HT1080 (cell line): Measurements from ENCODE around the gene LAMP1. TPM values are rescaled to one million over a fixed set of nuclear protein-coding genes. Genes with fewer than 3 reads are reported as not detected.
"Not testable (repeated sequence)": the region's sequence is repeated elsewhere in the genome, so short reads cannot be mapped to it uniquely, and the experiment has no call there.

Experiments
- DNase-seq: peaks from one replicate; pipeline ENCODE4 v3.0.0-alpha.2; 2015; ENCODE audit warnings: low read depth
- total RNA-seq: library from RNA; depleted of rRNA; stranded (reverse); fragments of >200 nt; shearing (Covaris generic); gene quantifications from 2 replicates; pipeline ENCODE4 v1.2.3, GENCODE V29; 2014

The LAMP1 gene
- total RNA-seq, 1 experiment from 2014 or later, result 175 TPM

GRCh38 chr13:113297370-113298042 is 467 bp downstream of the LAMP1 start:
- no peak for DNase-seq

DNA sequence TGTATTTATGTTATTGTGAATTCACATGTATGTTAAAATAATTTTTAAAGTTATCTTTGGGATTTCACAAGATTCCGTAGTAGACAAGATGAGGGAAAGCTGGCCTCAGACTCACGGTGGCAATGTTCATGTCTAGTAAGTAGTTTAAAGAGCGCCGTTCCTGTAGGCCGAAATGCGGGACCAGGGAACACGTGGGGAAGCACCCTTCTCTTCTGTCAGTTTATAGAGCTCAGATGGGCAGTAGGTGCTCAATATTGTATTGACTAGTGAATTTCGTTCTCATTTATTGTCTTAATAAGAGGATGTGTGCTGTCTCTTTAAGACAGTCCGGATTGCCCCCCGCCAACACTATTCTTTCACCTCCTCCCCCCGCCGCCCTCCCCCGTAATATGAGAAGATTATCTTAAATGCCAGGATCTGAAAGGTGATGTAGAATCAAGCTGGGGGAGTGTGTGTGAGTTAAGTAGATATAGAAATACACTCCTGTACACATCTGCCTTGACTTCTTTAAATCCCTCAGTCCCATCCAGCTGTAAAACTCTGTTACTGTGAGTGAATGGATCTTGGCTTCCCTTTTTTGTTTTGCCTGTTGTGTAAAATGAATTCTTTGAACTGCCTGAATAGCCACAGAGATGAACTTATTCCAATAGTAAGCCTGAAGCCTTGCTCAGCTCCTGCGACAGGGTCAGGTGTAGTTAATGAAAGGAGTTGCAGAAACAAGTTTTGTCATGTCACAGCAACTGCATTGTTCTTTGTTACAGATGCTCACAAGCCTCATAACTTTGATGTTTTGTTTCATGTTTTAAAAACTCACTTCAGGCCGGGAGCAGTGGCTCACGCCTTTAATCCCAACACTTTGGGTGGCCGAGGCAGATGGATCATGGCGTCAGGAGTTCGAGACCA is 1.3 kb downstream of the LAMP1 start:
- no peak for DNase-seq

GRCh38 chr13:113299951-113300350 is 2.9 kb downstream of the LAMP1 start:
- no peak for DNase-seq

- DNase-seq, result no peak
These were observed 5.9 kb downstream of the LAMP1 start for GRCh38 chr13:113302986-113303385.

DNA sequence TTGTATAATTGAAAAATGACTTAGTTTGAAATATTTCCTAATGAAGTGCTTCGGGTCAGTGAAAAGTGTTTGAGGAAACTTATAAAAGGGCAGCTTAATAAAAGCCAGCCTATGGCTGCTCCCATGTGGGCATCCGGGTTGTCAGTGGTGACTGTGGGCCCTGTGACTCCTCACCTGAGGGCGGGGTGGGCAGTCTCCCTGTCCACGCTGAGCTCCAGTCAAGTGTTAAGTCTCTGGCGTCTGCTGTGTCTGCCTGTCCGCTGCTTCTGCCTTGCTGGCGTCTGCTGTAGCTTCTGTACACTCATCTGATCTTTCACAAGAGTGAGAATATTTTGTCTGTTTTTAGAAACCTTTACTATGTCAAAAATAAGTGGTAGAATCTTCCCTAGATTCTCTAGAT is 7.1 kb downstream of the LAMP1 start:
- DNase-seq, result no peak

DNA sequence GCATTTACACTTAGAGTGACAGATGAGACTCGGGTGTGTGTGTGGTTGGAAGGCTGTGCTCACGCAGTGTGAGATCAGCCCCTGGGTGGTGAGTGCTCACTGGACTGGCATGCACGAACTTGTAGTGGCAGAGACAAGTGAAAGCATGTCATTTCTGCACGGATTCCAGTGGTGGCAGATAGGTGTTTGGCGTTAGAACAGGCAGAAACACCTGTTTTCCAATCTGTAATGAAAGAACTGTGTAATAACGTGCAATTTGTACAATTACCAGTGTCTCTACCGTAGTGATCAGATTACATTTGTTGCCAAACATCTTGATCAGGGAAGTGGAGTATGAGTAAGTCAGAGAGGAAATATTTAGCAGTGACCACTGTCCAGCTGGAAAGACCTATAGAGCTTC is 8.2 kb downstream of the LAMP1 start:
- DNase-seq, result peak; percentile 52

GRCh38 chr13:113307491-113307890 is 10.5 kb downstream of the LAMP1 start:
- DNase-seq, result no peak

GRCh38 chr13:113309473-113309872 is 12.4 kb downstream of the LAMP1 start:
- no peak for DNase-seq

- DNase-seq, result not testable (repeated sequence)
These were observed 17.1 kb downstream of the LAMP1 start for GRCh38 chr13:113314112-113314511.

- DNase-seq, result not testable (repeated sequence)
These were observed 17.9 kb downstream of the LAMP1 start for GRCh38 chr13:113314895-113315470.

DNA sequence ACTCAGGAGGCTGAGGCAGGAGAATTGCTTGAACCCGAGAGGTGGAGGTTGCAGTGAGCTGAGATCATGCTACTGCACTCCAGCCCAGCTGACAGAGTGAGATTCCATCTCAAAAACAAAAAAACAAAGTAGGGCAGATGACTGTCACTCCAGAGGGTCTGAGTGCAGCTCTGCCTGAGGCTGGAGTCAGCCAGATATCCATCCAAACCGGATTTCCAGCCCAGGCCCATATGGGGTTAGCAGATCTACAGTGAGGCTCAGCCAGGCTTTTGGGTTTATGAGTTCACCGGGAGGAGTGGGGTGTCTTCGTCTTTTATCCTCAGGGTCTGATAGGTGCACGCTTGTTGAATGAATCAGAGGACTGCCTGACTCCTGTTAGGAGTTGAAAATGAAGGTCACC is 19.0 kb downstream of the LAMP1 start:
- no peak for DNase-seq

DNA sequence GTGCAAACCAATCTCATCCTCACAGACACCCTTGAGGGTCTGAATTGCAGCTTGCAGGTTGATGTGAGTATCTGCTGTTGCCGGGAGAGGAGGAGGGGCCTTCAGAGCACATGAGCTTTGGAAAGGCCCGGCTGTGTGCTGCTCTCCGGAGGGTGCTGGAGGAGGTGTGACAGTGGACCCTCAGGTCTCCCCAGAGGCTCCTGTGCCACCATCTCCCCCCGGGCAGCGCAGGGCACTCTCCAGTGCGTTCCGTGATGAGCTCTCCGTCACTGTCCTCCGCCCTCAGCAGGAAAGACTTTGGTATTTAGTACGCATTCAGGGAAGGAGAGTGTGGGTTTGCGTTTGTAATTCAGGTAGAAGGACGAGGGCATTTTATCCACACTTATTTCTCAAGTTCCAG is 20.0 kb downstream of the LAMP1 start:
- DNase-seq, result no peak

GRCh38 chr13:113318956-113319355 is 21.9 kb downstream of the LAMP1 start:
- no peak for DNase-seq

- DNase-seq, result no peak
These were observed 22.3 kb downstream of the LAMP1 start for GRCh38 chr13:113319371-113319770.

DNA sequence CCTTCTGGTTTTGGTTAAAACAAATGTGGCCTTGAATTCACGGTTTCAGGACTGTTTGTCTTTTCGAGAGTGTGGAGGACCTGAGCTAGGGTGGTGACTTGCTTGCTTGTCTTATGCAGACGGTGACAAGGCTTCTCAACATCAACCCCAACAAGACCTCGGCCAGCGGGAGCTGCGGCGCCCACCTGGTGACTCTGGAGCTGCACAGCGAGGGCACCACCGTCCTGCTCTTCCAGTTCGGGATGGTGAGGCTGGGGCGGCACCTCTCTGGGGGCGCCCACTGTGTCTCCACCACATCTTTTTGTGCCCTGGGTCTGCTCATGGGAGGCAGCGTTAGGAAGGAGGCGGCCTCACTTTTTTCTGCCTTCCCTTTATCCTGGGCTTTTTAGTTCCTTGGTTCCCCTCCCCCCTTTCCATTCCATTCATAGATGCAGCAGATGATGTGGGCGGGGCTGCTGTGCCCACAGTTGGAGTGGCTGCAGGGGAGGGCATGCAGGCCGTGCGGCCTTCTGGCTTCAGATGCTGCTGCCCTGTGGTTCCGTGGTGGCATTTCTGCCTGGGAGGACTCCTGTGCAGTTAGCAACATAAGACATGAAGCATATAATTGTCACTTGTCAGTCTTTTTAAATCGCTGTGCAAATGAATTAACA is 23.3 kb downstream of the LAMP1 start:
- DNase-seq, result no peak

DNA sequence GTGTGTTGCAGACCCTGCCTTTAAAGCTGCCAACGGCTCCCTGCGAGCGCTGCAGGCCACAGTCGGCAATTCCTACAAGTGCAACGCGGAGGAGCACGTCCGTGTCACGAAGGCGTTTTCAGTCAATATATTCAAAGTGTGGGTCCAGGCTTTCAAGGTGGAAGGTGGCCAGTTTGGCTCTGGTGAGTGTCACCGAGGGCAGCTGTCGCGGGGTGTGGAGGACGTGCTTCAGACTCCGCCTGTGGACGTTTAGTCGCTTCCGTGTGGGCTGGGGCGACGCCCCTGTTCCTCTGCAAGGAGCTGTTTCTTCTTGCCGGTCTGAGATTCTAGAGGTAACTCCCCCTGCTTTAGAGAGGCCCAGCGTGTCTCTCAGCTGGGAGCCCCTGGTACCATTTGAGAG is 24.5 kb downstream of the LAMP1 start:
- no peak for DNase-seq

DNA sequence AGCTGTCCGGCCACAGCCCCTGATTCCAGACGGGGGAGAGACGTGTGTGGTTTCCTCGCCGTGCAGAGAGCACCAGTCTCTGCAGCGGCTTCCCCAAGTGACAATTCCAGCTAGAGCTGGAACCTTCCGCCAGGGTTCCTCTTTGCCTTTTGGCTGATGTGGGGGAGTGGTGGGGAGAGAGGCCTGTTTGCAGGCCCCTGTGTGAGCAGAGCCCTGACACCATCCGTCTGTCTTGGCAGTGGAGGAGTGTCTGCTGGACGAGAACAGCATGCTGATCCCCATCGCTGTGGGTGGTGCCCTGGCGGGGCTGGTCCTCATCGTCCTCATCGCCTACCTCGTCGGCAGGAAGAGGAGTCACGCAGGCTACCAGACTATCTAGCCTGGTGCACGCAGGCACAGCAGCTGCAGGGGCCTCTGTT is 25.0 kb downstream of the LAMP1 start:
- no peak for DNase-seq

- DNase-seq, result no peak
These were observed 26.0 kb downstream of the LAMP1 start for GRCh38 chr13:113322890-113323651.

GRCh38 chr13:113323869-113324268 is 26.8 kb downstream of the LAMP1 start:
- no peak for DNase-seq

GRCh38 chr13:113324398-113324797 is 27.4 kb downstream of the LAMP1 start:
- DNase-seq, result no peak

- DNase-seq, result no peak
These were observed 28.7 kb downstream of the LAMP1 start for GRCh38 chr13:113325779-113326178.
